Measurements from ENCODE around the gene MCL1. TPM values are rescaled to one million over a fixed set of nuclear protein-coding genes. Genes with fewer than 3 reads are reported as not detected.

The MCL1 gene
- total RNA-seq, 4 donors from 2014 or later, result 505 to 845 (median 657) TPM

- ATAC-seq (ENCODE audit: low FRiP score), result no peak
- no peak for TF ChIP-seq CTCF (IDR thresholded peaks at IDR 0.05)
- no peak for DNase-seq (ENCODE audit: low spot score)
Observed at GRCh38 chr1:150557065-150557600, 22.3 kb downstream of the MCL1 start.

GRCh38 chr1:150555971-150556865, 23.2 kb downstream of the MCL1 start:
- no peak for DNase-seq (ENCODE audit: low spot score)
- ATAC-seq (ENCODE audit: low FRiP score), result no peak
- no peak for TF ChIP-seq CTCF (IDR thresholded peaks at IDR 0.05)

DNA sequence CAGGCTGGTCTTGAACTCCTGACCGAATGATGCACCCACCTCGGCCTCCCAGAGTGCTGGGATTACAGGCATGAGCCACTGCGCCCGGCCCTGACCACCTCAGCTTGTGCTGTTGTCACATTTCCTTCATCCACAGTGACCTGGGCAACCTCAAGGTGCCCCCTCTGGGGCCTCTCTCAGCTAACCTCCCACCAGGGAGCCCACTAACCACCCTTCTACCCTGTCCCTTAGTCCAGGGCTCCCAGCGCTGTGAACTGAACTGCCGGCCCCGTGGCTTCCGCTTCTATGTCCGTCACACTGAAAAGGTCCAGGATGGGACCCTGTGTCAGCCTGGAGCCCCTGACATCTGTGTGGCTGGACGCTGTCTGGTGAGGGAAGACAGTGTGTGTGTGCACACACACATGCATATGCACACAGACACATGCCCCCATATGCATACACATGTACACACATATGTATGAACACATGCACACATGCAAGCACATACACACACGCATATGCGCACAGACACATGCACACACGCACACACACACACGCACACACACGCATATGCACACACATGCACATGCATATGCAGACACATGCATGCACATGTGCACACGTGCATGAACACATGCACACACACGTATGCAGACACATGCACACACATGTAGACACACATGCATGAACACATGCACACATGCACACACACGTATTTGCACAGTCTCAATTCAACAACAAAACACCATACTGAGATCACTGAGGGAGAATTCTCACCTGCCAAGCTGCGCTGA, 24.0 kb downstream of the MCL1 start:
- ATAC-seq (ENCODE audit: low FRiP score) (no peak), DNase-seq (ENCODE audit: low spot score) (no peak)
- no peak for TF ChIP-seq CTCF (IDR thresholded peaks at IDR 0.05)

DNA sequence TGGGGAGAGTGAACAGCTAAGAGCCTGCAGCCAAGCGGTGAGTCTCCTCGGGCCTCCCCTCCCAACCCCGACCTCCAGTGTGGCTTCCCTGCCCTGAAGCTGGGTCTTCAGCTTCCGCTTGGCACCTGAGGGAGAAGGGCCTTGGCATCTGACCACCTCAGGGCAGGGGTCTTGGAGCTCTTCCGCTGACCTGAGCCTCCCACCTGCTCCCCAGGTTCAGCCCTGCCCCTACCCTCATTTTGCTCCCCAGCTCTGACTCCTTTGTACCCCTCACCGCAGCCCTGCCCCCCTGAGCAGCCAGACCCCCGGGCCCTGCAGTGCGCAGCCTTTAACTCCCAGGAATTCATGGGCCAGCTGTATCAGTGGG, 25.3 kb downstream of the MCL1 start:
- TF ChIP-seq CTCF (IDR thresholded peaks at IDR 0.05), result no peak
- ATAC-seq (ENCODE audit: low FRiP score) (no peak), DNase-seq (ENCODE audit: low spot score) (no peak)

DNA sequence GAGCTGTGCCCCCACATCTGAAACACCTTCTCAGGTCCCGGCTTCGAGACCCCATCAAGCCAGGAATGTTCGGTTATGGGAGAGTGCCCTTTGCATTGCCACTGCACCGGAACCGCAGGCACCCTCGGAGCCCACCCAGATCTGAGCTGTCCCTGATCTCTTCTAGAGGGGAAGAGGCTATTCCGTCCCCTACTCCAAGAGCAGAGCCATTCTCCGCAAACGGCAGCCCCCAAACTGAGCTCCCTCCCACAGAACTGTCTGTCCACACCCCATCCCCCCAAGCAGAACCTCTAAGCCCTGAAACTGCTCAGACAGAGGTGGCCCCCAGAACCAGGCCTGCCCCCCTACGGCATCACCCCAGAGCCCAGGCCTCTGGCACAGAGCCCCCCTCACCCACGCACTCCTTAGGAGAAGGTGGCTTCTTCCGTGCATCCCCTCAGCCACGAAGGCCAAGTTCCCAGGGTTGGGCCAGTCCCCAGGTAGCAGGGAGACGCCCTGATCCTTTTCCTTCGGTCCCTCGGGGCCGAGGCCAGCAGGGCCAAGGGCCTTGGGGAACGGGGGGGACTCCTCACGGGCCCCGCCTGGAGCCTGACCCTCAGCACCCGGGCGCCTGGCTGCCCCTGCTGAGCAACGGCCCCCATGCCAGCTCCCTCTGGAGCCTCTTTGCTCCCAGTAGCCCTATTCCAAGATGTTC, 25.9 kb downstream of the MCL1 start:
- no peak for TF ChIP-seq CTCF (IDR thresholded peaks at IDR 0.05)
- ATAC-seq (ENCODE audit: low FRiP score) (no peak), DNase-seq (ENCODE audit: low spot score) (no peak)

- ATAC-seq (ENCODE audit: low FRiP score) (no peak), DNase-seq (ENCODE audit: low spot score) (no peak)
- no peak for TF ChIP-seq CTCF (IDR thresholded peaks at IDR 0.05)
Observed at GRCh38 chr1:150552911-150553289, 26.5 kb downstream of the MCL1 start.
